ENCODE measurements around the gene LRP10.

- TF ChIP-seq GATA3 (IDR thresholded peaks at IDR 0.05; ENCODE audit: low read depth, low read length) (no peak), GATA2 (IDR thresholded peaks at IDR 0.05; ENCODE audit: low read depth, low read length) (no peak)
These were observed 6.6 kb upstream of the LRP10 start for GRCh38 chr14:22864979-22865378.

Measured in SH-SY5Y (cell line).